DOHH2 (cell line): Measurements from ENCODE around the gene RNF13.

Experiments used
- H3F3A ChIP-seq: fragments of 200-600 bp; sonication (generic), shearing (Covaris generic); 2 replicates; pipeline ENCODE4 v1.6.0; 2016; ENCODE audit warnings: antibody characterized with exemption, mild to moderate bottlenecking; ENCODE audit not compliant: control insufficient read depth, insufficient read depth
- H3K27ac ChIP-seq: fragments of 200-600 bp; sonication (generic); 2 replicates; pipeline ENCODE4 v1.5.1; 2014; ENCODE audit warnings: low read depth, mild to moderate bottlenecking, low read length, moderate library complexity
- H3K27me3 ChIP-seq: fragments of 200-600 bp; sonication (generic); 2 replicates; pipeline ENCODE4 v1.6.1; 2014; ENCODE audit warnings: mild to moderate bottlenecking, low read length, mixed read lengths; ENCODE audit not compliant: control insufficient read depth
- H3K36me3 ChIP-seq: fragments of 200-600 bp; sonication (generic); 2 replicates; pipeline ENCODE4 v1.6.1; 2014; ENCODE audit warnings: mild to moderate bottlenecking, low read length, moderate library complexity, mixed read lengths; ENCODE audit not compliant: control insufficient read depth
- H3K4me1 ChIP-seq: fragments of 200-600 bp; sonication (generic); 2 replicates; pipeline ENCODE4 v1.6.1; 2014; ENCODE audit warnings: mild to moderate bottlenecking, low read length, mixed read lengths; ENCODE audit not compliant: control insufficient read depth
- H3K4me2 ChIP-seq: fragments of 200-600 bp; sonication (generic); 2 replicates; pipeline ENCODE4 v1.6.0; 2014; ENCODE audit warnings: mild to moderate bottlenecking, low read length, moderate library complexity
- H3K4me3 ChIP-seq: fragments of 200-600 bp; sonication (generic); 2 replicates; pipeline ENCODE4 v1.5.1; 2014; ENCODE audit warnings: mild to moderate bottlenecking, low read length, mixed read lengths
- H3K79me2 ChIP-seq: fragments of 200-600 bp; sonication (generic); 2 replicates; pipeline ENCODE4 v1.6.1; 2014; ENCODE audit warnings: mild to moderate bottlenecking, low read length, mixed read lengths; ENCODE audit not compliant: control insufficient read depth
- H3K9me2 ChIP-seq: fragments of 200-600 bp; sonication (generic); replicated peaks from 2 replicates; pipeline ENCODE4 v1.6.1; 2014; ENCODE audit warnings: mild to moderate bottlenecking, low read length, mixed read lengths; ENCODE audit not compliant: control insufficient read depth
- H3K9me3 ChIP-seq: fragments of 200-600 bp; sonication (generic); 2 replicates; pipeline ENCODE4 v1.6.1; 2014; ENCODE audit warnings: antibody characterized with exemption, low read length, mixed read lengths; ENCODE audit not compliant: control insufficient read depth, insufficient read depth
- H4K20me1 ChIP-seq: fragments of 200-600 bp; sonication (generic); 2 replicates; pipeline ENCODE4 v1.6.0; 2014; ENCODE audit warnings: low read depth, mild to moderate bottlenecking, antibody characterized with exemption, low read length, moderate library complexity; ENCODE audit not compliant: control insufficient read depth, insufficient read depth
- EZH2phosphoT487 ChIP-seq: fragments of 200-600 bp; sonication (generic); IDR thresholded peaks from 2 replicates; pipeline ENCODE4 v1.6.1; 2017; ENCODE audit warnings: borderline replicate concordance, mild to moderate bottlenecking, antibody characterized with exemption, low read length, moderate library complexity, mixed read lengths
- TF ChIP-seq, protein P1 (sequence below): fragments of 200-600 bp; sonication (generic); IDR thresholded peaks from one replicate; pipeline ENCODE4 v1.5.1; 2014; ENCODE audit warnings: antibody characterized with exemption, mild to moderate bottlenecking, low read depth, low read length; ENCODE audit not compliant: poor library complexity, severe bottlenecking

The RNF13 gene

GRCh38 chr3:149983628-149984027 is 170.6 kb downstream of the RNF13 start:
- Histone ChIP-seq H3K9me3 (no peaks in the 10 kb centered on the region), H3K9me2 (no peaks in the 10 kb centered on the region), H3K27me3 (no peaks in the 10 kb centered on the region), H3K4me3 (no peak overlapping the region), H3F3A (no peaks in the 10 kb centered on the region), H3K27ac (no peak overlapping the region), H3K79me2 (no peaks in the 10 kb centered on the region), H3K4me2 (no peak overlapping the region), H4K20me1 (no peaks in the 10 kb centered on the region), H3K36me3 (no peaks in the 10 kb centered on the region), H3K4me1 (no peaks in the 10 kb centered on the region)
- TF ChIP-seq, protein P1, sequence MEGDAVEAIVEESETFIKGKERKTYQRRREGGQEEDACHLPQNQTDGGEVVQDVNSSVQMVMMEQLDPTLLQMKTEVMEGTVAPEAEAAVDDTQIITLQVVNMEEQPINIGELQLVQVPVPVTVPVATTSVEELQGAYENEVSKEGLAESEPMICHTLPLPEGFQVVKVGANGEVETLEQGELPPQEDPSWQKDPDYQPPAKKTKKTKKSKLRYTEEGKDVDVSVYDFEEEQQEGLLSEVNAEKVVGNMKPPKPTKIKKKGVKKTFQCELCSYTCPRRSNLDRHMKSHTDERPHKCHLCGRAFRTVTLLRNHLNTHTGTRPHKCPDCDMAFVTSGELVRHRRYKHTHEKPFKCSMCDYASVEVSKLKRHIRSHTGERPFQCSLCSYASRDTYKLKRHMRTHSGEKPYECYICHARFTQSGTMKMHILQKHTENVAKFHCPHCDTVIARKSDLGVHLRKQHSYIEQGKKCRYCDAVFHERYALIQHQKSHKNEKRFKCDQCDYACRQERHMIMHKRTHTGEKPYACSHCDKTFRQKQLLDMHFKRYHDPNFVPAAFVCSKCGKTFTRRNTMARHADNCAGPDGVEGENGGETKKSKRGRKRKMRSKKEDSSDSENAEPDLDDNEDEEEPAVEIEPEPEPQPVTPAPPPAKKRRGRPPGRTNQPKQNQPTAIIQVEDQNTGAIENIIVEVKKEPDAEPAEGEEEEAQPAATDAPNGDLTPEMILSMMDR, result no peak
- no peak for TF ChIP-seq EZH2phosphoT487

DNA sequence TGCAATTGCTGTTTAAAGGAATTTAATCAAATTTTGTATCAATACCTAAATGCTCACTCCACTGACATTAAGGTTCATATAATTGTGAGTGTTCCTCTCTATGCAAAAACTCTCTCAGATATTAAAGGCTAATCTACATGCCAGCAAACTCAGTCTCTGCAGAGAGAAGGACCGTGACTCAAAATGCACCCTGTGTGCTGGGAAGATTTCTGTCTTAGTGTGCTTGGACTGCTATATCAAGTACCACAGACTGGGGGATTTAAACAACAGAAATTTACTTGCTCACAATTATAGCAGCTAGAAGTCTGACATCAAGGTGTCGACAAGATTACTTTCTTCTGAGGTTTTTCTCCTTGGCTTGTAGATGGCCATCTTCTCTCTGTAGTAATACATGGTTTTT is 176.3 kb downstream of the RNF13 start:
- no peak overlapping the region for H3K27ac ChIP-seq
- H3K36me3 ChIP-seq, result no peaks in the 10 kb centered on the region
- no peak overlapping the region for H3K4me3 ChIP-seq
- no peaks in the 10 kb centered on the region for H3F3A ChIP-seq
- no peaks in the 10 kb centered on the region for H4K20me1 ChIP-seq
- no peaks in the 10 kb centered on the region for H3K79me2 ChIP-seq
- peaks cover 4% of the 10 kb centered on the region; the same call in 1 of the 2 replicates for H3K9me3 ChIP-seq
- TF ChIP-seq, protein P1, result no peak
- no peak for TF ChIP-seq EZH2phosphoT487
- H3K9me2 ChIP-seq, result no peaks in the 10 kb centered on the region
- H3K4me1 ChIP-seq, result no peaks in the 10 kb centered on the region
- no peak overlapping the region for H3K4me2 ChIP-seq
- H3K27me3 ChIP-seq, result no peaks in the 10 kb centered on the region

- no peak for TF ChIP-seq EZH2phosphoT487
- TF ChIP-seq, protein P1, result no peak
- no peak overlapping the region for H3K4me3 ChIP-seq
- H3F3A ChIP-seq, result no peaks in the 10 kb centered on the region
- H3K4me1 ChIP-seq, result no peaks in the 10 kb centered on the region
- peaks cover 8% of the 10 kb centered on the region; the same call in 1 of the 2 replicates for H3K9me3 ChIP-seq
- H3K79me2 ChIP-seq, result no peaks in the 10 kb centered on the region
- no peak overlapping the region for H3K27ac ChIP-seq
- no peaks in the 10 kb centered on the region for H3K9me2 ChIP-seq
- H4K20me1 ChIP-seq, result no peaks in the 10 kb centered on the region
- H3K36me3 ChIP-seq, result no peaks in the 10 kb centered on the region
- no peak overlapping the region for H3K4me2 ChIP-seq
- H3K27me3 ChIP-seq, result no peaks in the 10 kb centered on the region
Observed at GRCh38 chr3:149990423-149990948, 177.5 kb downstream of the RNF13 start.
